HG02943 (cell line): ENCODE data around the gene PLD1.

Experiments
- ATAC-seq: cut with Tn5 transposase; IDR thresholded peaks from one replicate; pipeline ENCODE4 v1.9.1; 2021; ENCODE audit warnings: mild to moderate bottlenecking, low read depth, moderate library complexity; ENCODE audit not compliant: unreplicated experiment

Gene PLD1

DNA sequence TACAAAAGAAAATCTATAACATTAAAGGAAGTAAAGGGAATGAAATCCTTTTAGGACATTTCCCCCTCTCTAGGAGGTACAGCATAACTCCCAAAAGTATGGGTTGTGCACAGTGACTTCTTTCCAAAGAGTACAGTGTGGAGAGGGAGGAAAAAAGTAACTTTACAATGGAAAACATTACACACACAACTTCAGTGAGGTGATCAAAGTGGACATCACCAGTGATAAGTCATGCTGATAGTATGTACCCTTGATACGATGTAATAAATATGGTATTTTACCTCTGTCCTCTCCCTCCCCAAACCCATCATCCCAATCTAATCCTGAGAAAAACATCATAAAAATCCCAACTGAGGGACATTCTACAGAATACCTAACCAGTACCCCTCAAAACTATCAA, 10.8 kb downstream of the PLD1 start:
- no peak for ATAC-seq

DNA sequence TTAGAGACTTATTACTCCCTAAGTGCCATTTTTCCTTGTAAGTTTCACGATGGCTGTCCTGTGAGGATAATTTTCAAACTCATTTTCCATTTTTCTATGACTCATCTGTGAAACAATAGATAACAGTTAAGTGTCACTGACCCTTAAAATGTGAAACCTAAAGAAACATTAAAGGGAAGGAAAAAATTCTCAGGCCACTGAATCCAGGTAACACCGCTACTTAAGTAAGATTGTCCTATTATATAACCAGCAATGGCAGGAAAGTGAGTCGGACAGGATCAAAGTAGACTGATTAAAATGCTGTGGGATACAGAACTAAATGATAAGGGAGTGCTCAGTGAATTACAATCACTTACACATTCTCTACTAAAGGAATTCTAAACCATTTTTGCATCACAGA, 12.4 kb downstream of the PLD1 start:
- no peak for ATAC-seq

DNA sequence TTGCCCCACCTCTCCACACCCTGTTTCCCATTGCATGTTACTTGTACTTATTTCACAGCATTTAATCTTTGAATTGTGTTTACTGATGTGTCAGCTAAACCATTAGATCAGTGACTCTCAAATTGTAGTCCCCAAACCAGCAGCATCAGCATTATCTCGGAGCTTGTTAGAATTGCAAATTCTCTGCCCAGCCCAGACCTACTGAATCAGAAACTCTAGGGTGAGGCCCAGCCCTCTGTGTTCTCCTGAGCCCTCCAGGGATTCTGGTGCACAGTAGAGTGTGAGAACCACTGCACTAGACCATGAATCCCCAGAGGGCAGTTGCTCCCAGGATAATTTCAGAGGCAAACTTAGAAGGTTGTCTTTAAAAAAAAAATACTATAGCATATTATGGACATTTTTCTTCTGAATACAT, 13.0 kb downstream of the PLD1 start:
- peak; percentile 70 for ATAC-seq

DNA sequence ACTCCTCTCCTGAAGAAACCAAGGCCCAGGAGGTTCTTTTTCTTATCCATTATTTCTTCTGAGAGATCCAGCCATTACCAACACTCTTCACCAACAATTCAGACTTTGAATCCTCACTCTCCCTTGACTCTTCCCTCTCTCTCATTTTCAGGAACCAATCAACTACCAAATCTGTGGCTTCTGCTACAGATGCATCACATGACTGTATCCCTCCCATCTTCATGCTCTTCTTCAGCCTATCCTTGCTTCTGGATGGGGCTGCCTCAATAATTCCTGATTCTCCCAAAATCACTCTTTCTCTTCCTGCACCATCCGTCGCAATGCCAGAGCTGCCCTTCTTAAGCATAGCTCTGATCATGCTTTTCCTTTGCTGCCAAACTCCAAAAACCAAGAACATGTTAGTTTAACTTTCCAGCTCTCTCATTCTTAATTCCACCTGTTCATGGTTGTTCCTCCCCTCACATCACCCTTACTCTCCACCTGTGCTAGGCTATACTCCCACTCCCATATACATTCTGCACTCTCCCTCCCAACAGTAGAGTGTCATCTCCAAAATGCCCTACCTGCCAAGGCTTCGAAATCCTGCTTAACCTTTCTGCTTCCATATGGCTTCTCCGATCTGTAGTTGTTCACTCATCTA, 13.5 kb downstream of the PLD1 start:
- no peak for ATAC-seq

DNA sequence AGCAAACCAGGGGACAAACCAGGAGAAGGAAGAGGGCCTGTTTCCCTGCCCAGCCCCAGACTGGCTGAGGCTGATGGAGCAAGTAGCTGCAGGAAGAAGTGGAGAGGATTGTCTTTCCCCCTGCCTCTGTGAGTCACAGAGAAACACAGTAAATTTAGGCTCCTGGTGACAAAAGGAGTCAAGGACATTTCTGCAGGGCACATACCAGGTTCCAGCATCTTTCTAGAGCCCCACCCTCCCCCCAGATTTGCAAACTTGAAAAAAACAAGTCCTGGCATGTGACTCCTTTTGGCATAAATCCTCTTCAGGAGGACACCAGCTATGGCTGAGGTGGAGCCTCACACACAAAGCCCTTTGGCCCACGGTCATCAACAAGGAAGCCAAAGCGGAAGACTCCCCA, 17.8 kb downstream of the PLD1 start:
- ATAC-seq: no peak

DNA sequence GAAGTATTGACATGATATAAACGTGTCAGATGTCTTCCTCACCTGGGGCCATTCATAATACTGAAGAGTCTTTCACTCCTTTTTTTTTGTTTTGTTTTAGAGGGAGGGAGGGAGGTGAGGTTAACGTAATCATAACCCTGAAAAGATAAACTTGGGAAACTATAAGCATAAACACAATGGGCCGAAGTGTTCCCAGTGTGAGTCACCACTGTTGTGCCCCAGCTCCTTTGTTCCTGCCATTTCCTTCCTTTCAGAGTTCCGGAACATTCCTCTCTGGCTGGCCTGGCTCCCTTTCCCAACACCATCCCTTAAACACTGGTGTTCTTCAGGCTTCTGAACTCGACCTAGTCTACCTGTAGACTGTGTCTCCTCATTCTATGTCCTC, 18.6 kb downstream of the PLD1 start:
- ATAC-seq: no peak

DNA sequence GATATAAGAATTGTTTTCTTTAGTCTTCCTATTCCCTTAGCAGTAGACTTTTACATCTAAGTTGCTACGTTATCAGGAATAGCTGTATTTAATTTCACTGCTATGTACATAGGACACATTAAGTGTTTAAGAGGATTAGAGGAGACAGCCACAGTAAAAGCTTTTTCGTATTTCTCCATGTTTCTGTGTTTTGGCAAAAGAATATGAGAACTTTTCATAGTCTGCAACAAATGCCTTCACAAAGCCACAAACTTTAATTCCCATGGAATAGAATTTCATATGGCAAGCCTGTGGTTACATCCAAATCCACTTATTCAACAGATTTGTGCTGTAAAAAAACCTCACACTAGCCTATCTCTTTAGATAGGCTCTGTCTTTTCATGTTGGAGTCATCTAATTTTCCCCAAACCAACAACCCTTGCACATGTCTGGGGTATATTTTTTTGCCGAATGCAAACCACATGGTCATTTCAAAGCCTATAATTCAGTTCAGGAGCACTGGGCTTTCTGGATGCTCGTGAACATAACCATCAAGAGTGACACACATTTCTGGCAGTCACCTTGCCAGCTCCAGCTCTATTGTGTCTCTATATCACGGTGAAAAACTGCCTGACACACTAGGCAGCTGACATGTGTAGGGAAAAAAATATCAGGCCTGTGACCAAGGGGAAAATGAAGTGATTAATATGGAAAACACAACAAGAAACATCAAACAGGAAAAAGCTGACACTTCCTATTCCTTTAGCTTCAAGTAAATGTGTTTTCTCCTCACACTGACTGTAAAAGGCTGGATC, 19.2 kb downstream of the PLD1 start:
- no peak for ATAC-seq

DNA sequence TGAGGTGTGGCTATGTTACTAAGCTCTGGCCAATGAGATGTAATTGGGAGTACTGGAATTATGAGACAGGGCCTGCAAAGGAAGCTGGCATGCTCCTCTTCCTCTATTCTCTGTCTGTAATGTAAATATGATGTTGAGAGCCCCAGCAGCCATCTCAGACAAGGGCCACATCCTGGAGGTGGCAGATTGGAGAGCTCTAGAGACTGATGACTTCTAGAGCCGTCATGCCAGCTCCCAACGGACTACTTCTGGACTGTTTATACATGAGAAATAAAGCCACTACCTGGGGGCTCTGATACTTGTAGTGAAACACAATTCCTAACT, 19.7 kb downstream of the PLD1 start:
- no peak for ATAC-seq

DNA sequence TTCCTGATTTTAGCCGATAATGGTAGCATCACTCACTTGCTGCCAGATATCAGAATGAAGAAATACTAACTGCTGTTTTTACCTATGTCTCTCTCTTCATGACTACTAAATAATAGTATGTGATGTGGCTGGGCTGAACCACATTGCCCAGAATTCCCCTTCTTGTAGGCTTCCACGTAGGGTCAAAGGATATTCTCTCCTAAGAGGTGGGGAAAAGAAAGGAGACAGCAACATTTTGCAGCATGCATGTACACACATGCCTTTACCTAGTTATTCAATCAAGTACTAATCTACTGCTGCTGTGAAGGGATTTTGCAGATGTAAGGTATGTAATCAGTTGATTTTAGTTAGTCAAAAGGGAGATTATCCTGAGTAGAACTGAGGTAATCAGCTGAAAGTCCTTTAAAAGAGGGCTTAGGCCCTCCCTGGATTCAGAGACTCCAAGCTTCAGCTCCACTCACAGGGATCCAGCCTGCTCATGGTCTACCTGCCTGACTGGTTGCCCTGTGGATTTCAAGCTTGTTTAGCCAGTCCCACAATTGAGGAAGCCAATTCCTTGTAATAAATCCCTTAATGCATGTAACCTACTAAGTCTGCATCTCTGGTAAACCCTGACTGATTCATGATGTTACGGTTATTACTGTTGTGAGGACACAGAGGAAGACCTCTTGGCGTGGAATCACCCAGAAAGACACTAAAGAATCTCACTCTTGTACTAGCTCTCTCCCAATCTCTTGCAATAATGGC, 20.4 kb downstream of the PLD1 start:
- no peak for ATAC-seq

DNA sequence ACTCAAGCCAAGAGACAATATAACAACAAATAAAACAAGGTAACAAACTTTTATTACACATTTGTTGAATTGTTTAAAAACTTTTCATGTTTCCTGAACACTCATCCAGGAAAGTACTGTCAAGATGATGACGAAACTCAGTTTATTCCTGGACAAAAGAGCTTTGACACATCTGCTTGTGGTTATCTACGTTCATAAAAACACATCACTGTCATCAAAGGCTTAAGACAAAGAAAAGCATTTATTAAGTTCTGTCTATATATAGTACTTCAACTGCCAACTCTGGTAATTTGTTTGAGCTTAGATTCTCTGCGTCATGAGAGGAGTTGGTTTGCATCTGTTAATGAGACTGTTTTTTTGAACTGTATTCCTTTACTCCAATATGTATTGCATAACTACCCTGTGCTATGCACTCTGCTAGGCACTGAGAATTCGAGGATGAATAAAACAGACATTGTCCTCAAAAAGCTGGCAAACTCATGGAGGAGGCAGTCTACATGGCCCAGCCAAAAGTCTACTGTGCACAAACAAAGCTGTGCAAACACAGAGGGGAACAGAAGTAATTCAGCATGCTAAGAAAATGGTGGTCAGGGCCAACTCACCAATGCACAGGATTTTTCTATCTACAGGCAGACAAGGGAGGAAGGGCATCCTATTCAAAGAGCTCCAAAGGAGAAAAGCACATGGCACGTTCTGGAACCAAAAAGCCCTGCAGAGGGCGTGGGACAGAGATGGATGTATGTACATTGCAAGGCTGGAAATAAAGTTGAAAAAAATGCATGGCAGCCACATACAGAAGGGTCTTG, 21.5 kb downstream of the PLD1 start:
- no peak for ATAC-seq

DNA sequence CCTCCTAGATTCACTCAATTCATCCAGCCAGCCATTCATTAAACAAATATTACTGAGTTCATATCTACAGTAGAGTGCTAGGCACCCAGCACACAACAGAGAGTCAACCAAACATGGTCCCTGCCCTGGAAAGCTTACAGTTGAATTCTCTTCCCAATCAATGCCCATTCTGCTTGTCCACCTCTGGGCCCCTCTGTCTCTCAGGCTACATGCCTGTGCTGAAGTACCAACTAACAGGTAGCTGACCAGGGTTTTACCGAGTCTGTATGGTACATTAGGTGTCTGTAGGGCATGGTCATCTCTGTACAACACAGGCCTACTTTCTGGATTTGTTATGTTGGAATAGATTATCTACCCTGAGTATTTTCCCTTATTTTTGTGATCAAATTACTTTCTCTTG, 23.3 kb downstream of the PLD1 start:
- no peak for ATAC-seq

DNA sequence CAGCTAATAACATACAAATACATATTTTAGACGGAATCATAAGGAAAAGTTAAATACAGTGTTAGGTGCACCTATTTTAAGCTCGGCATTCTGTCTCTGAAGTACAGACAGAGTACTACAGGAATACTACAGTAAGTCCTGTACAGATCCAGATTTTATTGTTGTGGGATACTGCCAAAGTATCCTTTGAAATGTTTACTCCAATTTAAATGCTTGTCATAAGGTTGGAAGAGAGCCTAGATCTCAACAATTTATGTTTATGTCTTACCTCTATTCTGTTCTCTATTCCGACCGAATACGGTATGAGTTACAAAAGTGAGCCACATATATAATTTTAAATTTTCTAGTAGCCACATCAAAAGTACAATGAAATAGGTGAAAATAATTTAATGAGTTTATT, 25.3 kb downstream of the PLD1 start:
- ATAC-seq: no peak

DNA sequence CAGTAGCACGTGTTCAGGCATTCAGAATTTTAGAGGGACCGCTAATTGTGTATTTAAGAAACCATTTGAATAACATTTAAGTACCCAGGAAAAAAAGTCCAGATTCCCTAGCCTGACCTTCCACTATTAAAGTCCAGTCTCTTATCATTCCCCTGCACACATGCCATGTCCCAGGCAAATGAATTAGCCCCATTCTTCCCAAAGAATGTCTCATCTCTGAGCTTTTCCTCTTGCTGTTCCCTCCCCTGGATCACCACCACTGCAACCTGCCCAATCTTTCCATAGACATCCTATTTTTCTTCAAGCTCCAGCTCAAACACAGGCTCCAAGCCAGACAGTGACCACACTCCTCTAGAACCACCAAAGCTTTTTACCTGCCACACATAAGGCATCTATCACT, 25.9 kb downstream of the PLD1 start:
- no peak for ATAC-seq

DNA sequence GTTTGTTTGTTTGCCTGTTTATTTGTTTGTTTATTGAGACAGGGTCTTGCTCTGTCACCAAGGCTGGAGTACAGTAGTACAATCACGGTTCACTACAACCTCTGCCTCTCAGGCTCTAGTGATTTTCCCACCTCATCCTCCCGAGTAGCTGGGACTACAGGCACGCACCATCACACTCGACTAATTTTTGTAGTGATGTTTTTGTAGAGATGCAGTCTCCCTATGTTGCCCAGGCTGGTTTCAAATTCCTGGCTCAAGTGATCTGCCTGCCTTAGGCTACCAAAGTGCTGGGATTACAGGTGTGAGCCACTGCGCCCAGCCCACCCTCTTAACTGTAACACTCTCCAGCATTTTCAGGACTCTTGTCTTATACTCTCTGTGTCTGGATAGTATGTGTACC, 26.7 kb downstream of the PLD1 start:
- no peak for ATAC-seq

DNA sequence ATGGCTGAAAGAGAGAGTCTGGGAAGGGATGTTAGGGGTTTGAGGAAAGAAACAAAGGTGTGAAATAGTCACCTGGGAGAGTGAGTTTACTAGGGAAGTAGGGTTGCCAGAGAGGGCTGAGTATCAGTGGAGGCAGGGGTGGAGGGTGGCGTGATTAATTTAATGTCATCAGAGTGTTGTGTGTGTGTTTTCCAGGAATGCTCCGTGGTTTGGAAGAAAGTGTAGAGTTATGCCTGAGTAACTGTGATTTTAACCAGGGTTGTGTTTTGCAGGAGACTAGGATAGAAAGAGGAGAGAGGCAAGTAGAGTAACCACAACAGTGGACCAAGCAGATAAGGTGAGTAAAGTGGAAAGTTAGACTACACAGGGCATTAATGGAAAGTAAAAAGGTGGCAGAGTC, 27.2 kb downstream of the PLD1 start:
- ATAC-seq: no peak

DNA sequence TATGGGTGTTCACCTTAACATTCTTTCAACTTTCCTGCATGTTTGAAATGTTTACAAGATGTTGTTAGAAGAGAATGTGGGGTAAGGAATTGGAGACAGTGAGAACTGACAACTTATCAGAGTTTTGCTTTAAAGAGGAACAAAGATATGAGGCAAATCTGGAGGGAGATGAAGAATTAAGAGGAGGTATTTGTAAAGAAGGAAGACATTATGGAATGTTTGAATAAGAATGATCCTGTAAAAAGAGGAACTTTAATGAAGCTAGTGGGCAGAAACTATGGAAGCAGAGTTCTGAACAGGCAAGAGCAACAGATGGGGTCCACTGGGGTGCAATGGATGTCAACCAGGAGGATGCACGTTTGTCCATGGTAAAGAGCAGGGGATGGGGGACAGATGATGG, 27.7 kb downstream of the PLD1 start:
- no peak for ATAC-seq

DNA sequence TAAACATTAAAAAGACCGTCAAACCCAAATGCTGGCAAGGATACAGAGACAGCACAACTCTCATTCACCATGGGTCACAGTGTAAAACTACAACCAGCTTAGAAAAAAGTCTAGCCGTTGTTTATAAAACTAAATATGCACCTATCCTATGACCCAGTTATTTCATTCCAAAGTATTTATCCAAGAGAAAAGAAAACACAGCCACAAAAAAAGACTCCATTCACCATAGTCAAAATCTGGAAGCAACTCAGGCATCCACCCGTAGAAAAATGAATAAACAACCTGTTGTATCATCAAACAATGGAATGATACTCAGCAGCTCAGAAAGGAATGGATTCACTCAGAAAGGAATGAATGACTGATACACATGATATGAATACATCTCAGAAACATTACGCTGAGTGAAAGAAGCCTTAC, 28.6 kb downstream of the PLD1 start:
- no peak for ATAC-seq

DNA sequence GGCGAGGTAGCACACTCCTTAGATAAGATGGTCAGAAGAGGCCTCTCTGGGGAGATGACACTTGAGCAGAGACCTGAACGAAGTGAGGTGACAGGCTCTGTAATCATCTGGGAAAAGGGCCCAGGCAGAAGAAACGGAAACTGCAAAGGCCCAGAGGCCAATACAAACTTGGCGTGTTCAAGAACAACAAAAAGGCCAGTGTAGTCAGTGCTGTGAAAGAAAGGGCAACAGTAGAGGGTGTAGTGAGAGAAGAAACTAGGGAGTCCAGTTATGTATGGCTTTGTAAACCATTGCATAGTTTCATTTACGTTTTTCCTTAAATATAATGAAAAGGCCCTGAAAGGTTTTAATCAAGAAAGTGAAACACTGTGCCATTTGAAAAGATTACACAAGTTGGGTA, 31.8 kb downstream of the PLD1 start:
- no peak for ATAC-seq

DNA sequence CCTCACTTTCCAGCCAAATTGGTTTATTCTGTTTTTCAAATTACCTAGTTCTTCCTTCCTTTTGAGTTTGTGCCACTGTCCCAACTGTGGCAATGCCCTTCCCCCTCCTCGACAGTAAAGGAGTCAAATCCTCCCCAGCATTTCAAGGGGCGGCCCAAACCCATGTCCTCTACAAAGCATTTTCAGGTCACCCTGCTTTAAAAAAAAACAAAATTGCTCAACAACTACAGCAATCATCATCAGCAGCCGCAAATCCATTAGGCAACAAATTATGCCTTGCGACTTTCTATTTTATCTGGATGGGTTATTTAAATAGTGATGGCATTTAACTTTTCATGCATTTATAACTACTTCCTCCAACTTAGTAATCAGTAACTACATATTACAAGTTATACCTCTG, 32.7 kb downstream of the PLD1 start:
- ATAC-seq: no peak

DNA sequence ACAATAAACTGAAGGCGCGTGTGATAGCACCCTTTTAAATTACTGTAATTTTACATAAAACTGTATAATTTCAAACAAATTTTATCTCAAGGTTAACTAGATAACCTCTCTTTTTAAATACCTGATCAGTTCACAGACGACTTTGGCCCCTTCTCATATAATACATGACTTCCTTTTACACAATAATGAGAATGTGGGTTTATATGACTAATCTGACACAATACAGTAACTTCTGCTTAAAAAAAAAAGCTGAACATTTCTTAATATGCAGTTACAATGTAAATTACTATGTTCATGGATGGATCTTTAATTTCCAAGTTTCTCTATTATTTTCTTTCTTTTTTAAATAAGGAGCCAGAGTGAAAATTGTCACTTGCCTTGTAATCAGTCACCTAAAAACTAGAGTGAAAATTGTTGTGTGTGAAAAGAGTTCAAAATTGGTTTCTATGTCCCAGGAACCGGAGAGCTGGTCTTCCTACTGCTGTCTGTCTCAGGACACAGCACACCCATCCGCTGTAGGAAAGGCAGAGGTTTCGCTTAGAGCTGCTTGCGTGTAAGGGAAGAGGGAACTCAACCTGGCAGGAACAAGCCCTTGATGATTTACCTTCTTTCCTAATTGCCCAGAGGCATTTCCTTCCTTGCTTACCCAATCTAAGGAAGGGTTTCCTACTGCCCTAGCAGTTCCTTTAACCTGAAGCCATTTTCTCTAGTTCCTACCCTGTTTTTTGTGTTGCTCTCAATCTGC, 33.3 kb downstream of the PLD1 start:
- no peak for ATAC-seq
